ENCODE data around the gene PPP1CA. TPM values are rescaled to one million over a fixed set of nuclear protein-coding genes. Genes with fewer than 3 reads are reported as not detected.
A peak's percentile ranks its signal among the peaks of the same experiment; 100 is the strongest.

PPP1CA gene
- total RNA-seq, 1 donor from 2014 or later, result 137 TPM

DNA sequence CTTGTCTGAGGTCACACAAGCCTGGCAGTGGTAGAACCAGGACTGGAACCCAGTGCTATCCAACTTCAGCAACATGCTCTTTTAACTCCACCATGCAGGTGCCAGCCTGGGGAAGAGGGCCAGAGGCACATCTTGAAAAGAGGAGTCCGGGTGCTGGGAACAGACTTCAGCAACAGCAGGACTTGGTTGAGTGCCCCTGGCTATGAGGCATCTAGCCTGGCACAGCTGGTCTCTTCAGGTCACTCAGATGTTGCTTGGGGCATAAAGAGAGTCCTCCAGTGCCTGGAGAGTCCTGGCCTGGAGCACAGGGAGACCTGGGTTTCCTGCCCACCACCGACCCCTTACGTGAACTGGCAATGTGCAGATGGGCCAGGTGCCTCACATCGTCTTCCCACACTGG, 23.1 kb downstream of the PPP1CA start:
- H3K9me3 Mint-ChIP-seq, result no peaks in the 10 kb centered on the region
- H3K27ac Mint-ChIP-seq, result no peak overlapping the region
- TF ChIP-seq, protein P1, sequence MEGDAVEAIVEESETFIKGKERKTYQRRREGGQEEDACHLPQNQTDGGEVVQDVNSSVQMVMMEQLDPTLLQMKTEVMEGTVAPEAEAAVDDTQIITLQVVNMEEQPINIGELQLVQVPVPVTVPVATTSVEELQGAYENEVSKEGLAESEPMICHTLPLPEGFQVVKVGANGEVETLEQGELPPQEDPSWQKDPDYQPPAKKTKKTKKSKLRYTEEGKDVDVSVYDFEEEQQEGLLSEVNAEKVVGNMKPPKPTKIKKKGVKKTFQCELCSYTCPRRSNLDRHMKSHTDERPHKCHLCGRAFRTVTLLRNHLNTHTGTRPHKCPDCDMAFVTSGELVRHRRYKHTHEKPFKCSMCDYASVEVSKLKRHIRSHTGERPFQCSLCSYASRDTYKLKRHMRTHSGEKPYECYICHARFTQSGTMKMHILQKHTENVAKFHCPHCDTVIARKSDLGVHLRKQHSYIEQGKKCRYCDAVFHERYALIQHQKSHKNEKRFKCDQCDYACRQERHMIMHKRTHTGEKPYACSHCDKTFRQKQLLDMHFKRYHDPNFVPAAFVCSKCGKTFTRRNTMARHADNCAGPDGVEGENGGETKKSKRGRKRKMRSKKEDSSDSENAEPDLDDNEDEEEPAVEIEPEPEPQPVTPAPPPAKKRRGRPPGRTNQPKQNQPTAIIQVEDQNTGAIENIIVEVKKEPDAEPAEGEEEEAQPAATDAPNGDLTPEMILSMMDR (conservative IDR thresholded peaks at IDR 0.05), result no peak
- no peak for DNase-seq (ENCODE audit: extremely low spot score, unreplicated experiment)
- H3K4me1 Mint-ChIP-seq (ENCODE audit: unreplicated experiment), result peaks cover 23% of the 10 kb centered on the region
- H3K27me3 Mint-ChIP-seq, result peaks cover 34% of the 10 kb centered on the region
- H3K4me3 Mint-ChIP-seq, result no peak overlapping the region
- H3K36me3 Mint-ChIP-seq, result no peaks in the 10 kb centered on the region

DNA sequence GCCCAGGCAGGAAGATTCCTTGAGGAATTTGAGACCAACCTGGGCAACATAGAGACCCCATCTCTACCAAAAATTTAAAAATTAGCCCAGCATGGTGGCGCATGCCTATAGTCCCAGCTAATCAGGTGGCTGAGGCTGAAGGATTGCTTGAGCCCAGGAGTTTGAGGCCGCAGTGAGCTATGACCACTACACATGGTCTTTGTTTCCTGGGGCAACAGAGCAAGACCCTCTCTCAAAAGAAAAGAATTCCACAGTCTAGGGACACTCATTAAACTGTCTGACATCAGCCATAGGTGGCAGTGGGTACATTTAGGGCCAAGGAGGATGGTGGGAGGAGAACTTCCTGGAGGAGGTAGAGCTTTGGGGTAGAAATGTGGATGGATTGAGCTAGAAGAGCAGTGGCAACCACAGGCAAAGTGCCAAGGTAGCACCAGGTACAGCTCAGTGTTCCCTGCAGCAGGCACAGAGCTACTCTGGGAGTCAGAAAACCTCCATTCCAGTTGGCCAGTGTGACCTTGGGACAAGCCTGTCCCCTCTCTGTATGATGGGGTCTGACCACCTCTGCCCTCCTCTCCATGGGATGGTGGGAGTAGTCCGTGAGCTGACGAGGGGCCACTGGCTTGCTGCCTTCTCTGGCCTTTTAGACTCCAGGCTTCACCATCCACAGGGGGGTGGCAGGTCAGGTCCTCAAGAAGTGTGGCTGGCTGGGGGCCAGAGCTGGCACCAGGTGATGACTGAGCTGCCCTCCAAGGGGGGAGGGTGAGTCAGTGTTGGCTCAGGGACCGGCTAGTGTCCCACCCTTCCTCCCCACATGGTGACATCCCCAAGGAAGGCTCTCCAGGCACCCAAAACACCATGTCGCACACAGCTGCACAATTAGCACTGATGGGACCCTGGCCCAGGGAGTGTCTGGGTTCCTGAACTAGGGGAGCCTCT, 24.5 kb downstream of the PPP1CA start:
- H3K27me3 Mint-ChIP-seq, result peaks cover 30% of the 10 kb centered on the region
- H3K36me3 Mint-ChIP-seq, result no peaks in the 10 kb centered on the region
- H3K4me3 Mint-ChIP-seq, result peak overlapping the region; percentile 28
- TF ChIP-seq, protein P1 (conservative IDR thresholded peaks at IDR 0.05), result no peak
- peak overlapping the region; percentile 70 for H3K27ac Mint-ChIP-seq
- peaks cover 18% of the 10 kb centered on the region for H3K4me1 Mint-ChIP-seq (ENCODE audit: unreplicated experiment)
- DNase-seq (ENCODE audit: extremely low spot score, unreplicated experiment), result no peak
- H3K9me3 Mint-ChIP-seq, result no peaks in the 10 kb centered on the region

DNA sequence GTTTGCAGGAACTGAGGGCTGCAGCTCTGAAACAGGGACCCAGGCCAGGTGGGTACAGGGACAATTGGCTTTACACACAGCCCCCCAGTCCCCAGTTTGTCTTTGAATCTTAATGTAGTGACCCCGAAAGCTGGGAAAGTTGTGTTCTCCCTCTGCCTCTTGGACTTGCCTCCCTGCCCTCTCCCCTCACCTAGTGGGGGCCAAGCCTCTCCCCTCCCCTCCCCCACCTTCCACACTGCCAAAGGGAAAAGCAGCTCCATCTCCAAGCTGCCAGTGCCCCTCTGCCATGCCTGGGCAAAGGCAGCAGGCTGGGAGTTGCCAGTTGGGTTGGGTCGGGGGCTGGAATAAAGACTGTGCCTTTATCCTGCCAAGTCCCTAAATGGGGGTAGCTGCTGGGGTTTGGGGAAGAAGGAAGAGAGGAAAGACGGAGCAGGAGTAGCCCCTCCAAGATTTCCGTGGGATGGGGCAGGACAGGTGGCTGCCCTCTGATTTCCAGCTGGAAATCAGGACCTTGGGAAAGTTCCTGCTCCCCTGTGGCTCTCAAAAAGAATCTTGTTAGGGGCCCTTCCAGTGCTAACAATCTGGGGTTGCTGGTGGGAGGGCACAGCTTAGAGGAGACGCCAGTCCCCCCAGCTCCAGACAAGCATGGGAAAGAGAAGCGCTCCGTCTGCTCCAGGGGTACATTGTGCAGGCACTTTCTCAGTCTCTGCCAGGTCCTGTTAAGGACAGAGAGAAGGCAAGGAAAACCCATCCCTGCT, 25.4 kb downstream of the PPP1CA start:
- peak overlapping the region; percentile 55 for H3K4me3 Mint-ChIP-seq
- TF ChIP-seq, protein P1 (conservative IDR thresholded peaks at IDR 0.05), result no peak
- H3K4me1 Mint-ChIP-seq (ENCODE audit: unreplicated experiment), result peaks cover 25% of the 10 kb centered on the region
- H3K27me3 Mint-ChIP-seq, result peaks cover 37% of the 10 kb centered on the region
- peak overlapping the region; percentile 70 for H3K27ac Mint-ChIP-seq
- no peaks in the 10 kb centered on the region for H3K9me3 Mint-ChIP-seq
- DNase-seq (ENCODE audit: extremely low spot score, unreplicated experiment), result no peak
- no peaks in the 10 kb centered on the region for H3K36me3 Mint-ChIP-seq

DNA sequence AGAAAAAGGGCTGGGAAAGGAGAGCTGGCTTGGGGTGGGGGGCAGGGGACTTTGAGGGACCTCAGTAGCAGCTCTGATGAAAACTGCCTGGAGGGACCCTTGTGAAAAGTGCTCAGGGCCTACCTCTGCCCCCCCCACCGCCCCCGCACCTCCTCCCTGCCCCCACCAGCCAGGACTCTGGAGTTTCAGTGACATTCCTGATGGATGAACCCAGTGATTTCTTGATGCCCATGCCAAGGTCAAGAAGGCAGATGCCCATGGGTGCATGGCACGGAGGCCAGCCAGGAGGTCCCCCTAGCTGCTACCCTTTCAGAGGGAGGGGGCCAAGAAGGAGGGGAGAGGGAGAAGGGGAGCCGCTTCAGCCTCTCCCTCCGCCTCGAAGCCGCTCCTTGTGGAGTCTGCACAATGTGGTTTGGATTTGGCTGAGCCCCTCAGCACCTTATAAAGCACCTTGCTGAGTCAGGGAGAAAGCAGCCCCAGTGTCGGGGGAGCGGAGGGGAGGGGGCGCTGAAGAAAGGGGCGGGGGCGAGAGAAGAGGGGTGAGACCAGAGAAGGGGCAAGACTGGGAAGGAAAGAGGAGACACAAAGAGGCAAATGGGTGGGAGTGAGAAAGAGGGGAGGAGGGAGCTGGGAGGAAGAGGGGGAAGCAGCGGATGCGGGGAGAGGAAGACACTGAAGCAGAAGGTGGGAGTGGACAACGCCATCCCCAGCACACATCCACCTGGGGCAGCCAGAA, 26.2 kb downstream of the PPP1CA start:
- Mint-ChIP-seq H3K4me1 (ENCODE audit: unreplicated experiment) (peaks cover 31% of the 10 kb centered on the region), H3K27ac (no peak overlapping the region), H3K36me3 (no peaks in the 10 kb centered on the region), H3K27me3 (peaks cover 34% of the 10 kb centered on the region), H3K9me3 (no peaks in the 10 kb centered on the region), H3K4me3 (peak overlapping the region; percentile 55)
- TF ChIP-seq, protein P1 (conservative IDR thresholded peaks at IDR 0.05), result no peak
- no peak for DNase-seq (ENCODE audit: extremely low spot score, unreplicated experiment)

DNA sequence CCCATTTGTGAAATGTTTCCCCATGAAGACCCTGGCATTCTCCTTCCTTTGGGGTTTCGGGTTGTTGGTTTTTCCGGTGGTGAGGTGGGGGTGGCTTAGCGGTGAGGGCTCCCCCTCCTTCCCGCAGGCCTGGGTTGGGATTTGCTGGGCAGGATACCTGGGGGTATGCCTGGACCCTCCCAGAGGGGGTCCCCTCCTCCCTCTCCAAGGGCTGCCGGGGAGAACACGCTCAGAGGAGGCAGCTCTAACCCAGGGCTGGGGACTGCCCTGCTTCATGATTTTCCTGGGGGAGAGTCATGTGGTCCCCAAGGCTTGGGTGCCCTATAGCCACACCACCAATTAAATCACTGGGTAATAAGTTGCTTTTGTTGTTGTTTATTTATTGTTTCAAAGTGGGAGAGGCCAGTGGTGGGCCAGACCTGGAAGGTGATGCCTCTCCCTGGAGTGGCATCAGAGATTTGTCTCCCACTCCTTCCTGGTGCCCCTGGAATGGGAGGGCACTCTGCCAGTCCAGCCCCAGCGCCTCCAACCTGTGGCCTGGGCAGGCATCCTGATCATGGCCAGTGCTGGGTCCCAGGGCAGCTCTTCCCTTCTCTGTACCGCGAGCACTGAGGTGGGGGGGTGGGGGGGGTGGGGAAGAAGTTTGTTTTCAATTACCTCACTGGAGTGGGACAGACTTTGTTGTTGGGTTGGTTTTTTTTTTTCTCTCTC, 26.9 kb downstream of the PPP1CA start:
- peak overlapping the region; percentile 94 for H3K4me3 Mint-ChIP-seq
- no peak for DNase-seq (ENCODE audit: extremely low spot score, unreplicated experiment)
- H3K4me1 Mint-ChIP-seq (ENCODE audit: unreplicated experiment), result peaks cover 39% of the 10 kb centered on the region
- peaks cover 33% of the 10 kb centered on the region for H3K27me3 Mint-ChIP-seq
- TF ChIP-seq, protein P1 (conservative IDR thresholded peaks at IDR 0.05), result no peak
- no peaks in the 10 kb centered on the region for H3K36me3 Mint-ChIP-seq
- H3K9me3 Mint-ChIP-seq, result no peaks in the 10 kb centered on the region
- H3K27ac Mint-ChIP-seq, result peak overlapping the region; percentile 96
